Activated naive CD8-positive, alpha-beta T cell treated with anti-CD3 and anti-CD28 coated beads for 36 hours (primary cell): ENCODE results near the gene TP53BP2. TPM values are rescaled to one million over a fixed set of nuclear protein-coding genes. Genes with fewer than 3 reads are reported as not detected.
A peak's percentile ranks its signal among the peaks of the same experiment; 100 is the strongest.

Source experiments
- DNase-seq: peaks from one replicate; pipeline ENCODE4 v3.0.0; 2021
- H3K27ac Mint-ChIP-seq: one replicate; pipeline ENCODE4 v1.8.0; 2022; ENCODE audit warnings: mild to moderate bottlenecking, moderate library complexity, mixed read lengths
- H3K27me3 Mint-ChIP-seq: one replicate; pipeline ENCODE4 v1.8.0; 2022; ENCODE audit warnings: mild to moderate bottlenecking, mixed read lengths
- H3K36me3 Mint-ChIP-seq: one replicate; pipeline ENCODE4 v1.8.0; 2021; ENCODE audit warnings: mild to moderate bottlenecking, mixed read lengths
- H3K4me1 Mint-ChIP-seq: one replicate; pipeline ENCODE4 v1.8.0; 2021; ENCODE audit warnings: mixed read lengths
- H3K4me3 Mint-ChIP-seq: one replicate; pipeline ENCODE4 v1.8.0; 2022; ENCODE audit warnings: mild to moderate bottlenecking, moderate library complexity, mixed read lengths
- H3K9me3 Mint-ChIP-seq: one replicate; pipeline ENCODE4 v1.8.0; 2022; ENCODE audit warnings: mixed read lengths
- total RNA-seq, 2 experiments: library from RNA; stranded (reverse); gene quantifications; one replicate each; pipeline ENCODE4 v1.2.3, GENCODE V29; 2021

The TP53BP2 gene
- total RNA-seq, 2 experiments from 2014 or later, result 34.7 to 35.2 TPM

DNA sequence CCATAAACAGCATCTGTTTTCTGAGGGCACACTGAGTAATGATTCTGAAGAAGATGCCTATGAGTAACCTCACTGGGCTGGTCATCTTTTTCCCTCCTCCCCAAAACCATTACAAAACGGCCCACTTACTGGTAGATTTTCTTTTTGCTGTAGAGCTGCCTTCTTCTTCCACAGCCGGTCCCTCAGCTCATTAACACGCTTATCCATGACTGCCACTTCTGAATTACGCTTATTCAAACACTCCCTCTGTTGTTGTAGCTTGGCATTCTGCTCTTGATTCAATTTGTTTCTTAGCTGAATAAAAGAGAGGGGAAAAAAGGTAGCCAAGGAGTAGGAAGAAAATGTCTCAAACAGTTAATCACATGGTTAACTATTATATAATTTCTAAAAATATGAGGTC is 43.1 kb downstream of the TP53BP2 start:
- Mint-ChIP-seq H3K4me1 (no peaks in the 10 kb centered on the region), H3K4me3 (no peak overlapping the region), H3K27ac (no peak overlapping the region), H3K9me3 (no peaks in the 10 kb centered on the region), H3K27me3 (no peaks in the 10 kb centered on the region), H3K36me3 (peaks cover 32% of the 10 kb centered on the region)
- no peak for DNase-seq

DNA sequence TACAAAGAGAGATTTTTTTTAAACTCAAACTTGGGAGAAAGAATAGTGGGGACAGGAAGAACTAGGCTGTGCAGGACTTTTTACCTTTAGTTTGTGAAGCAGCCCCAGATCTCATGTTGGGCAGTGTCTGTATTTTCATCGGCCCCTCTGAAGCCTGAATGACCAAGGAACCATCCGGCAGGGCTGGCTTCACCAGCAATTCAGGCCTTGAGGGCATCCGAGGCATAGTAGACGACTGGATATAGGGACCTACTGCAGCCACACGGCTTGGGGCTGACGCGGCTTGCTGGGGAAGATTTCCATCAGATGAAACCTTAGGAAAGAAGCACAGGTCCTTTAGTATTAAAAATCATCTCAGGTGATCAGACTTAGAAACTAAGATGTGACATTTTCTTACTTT is 43.7 kb downstream of the TP53BP2 start:
- no peak overlapping the region for H3K27ac Mint-ChIP-seq
- DNase-seq, result no peak
- H3K27me3 Mint-ChIP-seq, result no peaks in the 10 kb centered on the region
- H3K36me3 Mint-ChIP-seq, result peaks cover 30% of the 10 kb centered on the region
- H3K4me1 Mint-ChIP-seq, result no peaks in the 10 kb centered on the region
- no peak overlapping the region for H3K4me3 Mint-ChIP-seq
- H3K9me3 Mint-ChIP-seq, result no peaks in the 10 kb centered on the region

DNA sequence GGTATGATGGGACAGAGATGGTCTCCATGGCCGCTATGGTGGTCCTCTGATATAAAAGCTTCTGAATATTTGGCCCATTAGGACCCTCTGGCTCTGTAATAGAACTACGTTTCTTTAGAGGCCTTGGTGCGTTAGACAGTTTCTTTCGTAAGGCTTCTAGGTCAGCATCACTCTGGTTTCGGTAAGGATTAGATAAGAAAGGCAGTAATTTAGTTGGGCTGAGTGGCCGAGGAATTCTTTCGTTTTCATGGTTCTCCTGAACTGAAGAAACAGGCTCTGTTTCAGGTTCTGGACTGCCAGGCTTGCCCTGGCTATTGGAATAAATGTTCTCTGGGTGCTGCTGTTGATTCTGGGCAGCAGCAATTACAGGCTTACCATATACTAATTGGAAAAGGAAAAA is 49.5 kb downstream of the TP53BP2 start:
- DNase-seq, result no peak
- Mint-ChIP-seq H3K4me1 (no peaks in the 10 kb centered on the region), H3K36me3 (peaks cover 19% of the 10 kb centered on the region), H3K27me3 (no peaks in the 10 kb centered on the region), H3K9me3 (no peaks in the 10 kb centered on the region), H3K27ac (no peak overlapping the region), H3K4me3 (no peak overlapping the region)

DNA sequence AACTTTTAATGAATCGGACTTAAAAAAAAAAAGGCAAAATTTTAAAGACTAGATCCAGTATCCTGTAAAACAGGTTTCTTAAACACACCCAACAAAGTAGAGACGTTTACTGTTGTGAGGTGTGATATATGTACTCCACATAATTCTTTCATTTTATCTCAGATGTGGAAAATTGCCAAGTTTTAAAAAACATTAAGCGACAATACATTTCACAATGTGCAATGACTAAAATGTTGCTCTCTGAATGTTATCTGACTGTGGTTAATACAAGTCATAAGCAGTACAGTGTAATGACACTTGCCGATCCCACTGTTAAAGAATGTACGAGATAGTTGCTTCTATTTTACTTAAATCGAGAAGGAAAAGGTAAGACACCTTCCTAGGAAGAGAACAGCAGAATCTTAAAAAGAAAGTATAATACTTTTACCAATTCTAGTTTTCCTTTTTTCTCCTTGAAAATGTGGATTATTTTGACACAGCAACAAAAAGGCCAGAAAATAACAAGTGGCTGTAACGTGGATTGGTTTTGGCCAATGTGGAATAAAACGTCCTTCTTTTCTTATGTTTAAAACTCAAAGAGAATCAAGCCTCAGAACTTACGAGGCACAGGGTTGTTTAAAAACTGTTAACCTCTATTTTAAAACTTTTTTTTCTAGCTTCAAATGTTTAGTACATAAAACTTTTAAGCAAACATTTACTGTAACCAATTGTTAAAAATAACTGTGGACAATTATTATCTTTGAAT is 51.4 kb downstream of the TP53BP2 start:
- H3K27ac Mint-ChIP-seq, result no peak overlapping the region
- no peaks in the 10 kb centered on the region for H3K27me3 Mint-ChIP-seq

DNA sequence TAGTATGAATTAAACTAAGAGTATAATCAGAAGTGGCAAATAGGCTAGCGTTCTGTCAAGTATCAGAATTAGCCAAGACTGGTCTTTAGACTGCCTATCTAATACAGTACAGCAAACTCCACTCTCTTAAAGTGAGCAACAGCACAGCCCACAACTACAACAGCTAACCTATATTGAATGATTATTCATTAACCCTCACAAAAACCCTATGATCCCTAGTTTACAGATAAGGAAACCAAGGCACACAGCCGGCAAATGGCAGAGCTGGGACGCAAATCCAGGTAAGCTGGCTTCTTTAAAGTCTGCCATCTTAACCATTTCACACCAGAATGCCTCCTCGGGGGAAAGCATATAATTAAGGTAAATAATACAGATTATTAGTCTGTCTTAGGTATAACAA is 52.0 kb downstream of the TP53BP2 start:
- Mint-ChIP-seq H3K27me3 (no peaks in the 10 kb centered on the region), H3K4me3 (no peak overlapping the region), H3K9me3 (no peaks in the 10 kb centered on the region), H3K27ac (no peak overlapping the region), H3K36me3 (peaks cover 11% of the 10 kb centered on the region), H3K4me1 (no peaks in the 10 kb centered on the region)
- no peak for DNase-seq

More for the DNA sequence above, 51.4 kb downstream of the TP53BP2 start:
- no peaks in the 10 kb centered on the region for H3K4me1 Mint-ChIP-seq
- H3K4me3 Mint-ChIP-seq, result no peak overlapping the region
- peaks cover 12% of the 10 kb centered on the region for H3K36me3 Mint-ChIP-seq
- H3K9me3 Mint-ChIP-seq, result no peaks in the 10 kb centered on the region
- DNase-seq, result no peak

DNA sequence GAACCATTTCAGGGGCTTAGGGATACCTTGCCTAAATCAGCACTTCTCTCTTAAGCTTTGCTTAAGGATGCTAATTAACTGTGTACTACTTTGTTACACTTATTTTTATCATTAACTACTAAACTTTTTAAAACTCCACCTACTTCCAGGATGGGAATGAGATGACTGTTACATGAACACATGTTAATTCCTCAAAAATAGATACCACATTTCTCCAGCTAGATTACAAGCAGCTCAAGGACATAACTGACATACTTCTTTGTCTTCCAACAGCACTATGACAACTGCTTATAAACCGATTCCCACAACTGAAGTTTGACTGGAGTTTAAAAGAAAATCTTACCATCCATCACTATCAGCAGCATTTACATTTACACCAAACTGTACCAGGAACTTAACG is 53.7 kb downstream of the TP53BP2 start:
- Mint-ChIP-seq H3K4me1 (no peaks in the 10 kb centered on the region), H3K36me3 (peaks cover 3% of the 10 kb centered on the region), H3K27ac (no peak overlapping the region), H3K4me3 (no peak overlapping the region), H3K9me3 (no peaks in the 10 kb centered on the region), H3K27me3 (no peaks in the 10 kb centered on the region)
- no peak for DNase-seq

DNA sequence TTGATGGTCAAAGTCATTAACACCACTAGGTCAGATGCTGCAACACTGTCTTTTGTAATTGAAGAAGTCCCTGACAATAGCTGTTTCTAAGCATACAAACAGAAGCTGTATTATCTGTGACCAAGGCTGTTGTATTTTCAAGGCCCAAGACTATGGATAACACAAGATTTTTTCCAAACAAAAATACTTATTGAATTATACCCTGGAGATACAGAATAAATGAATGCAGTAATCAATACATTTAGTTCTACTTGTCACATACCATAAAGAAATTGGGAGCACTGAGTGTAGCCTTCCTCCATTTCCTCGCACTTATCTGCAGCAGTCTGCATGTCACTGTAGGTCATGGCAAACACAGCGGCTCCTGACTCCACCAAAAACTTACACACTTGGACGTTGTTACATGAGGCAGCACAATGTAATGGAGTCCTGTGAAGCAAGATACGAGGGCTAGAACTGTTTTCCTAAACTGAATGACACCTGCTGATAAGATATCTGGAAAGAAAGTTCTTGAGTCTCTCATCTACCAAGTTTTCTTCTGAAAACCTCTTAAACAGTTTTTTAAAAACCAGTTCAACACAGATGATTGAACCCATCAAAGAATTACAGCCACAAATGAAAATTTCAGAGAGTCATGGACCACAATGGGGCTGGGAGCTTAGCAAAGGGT is 56.9 kb downstream of the TP53BP2 start:
- H3K4me1 Mint-ChIP-seq, result no peaks in the 10 kb centered on the region
- H3K9me3 Mint-ChIP-seq, result no peaks in the 10 kb centered on the region
- H3K27me3 Mint-ChIP-seq, result no peaks in the 10 kb centered on the region
- H3K27ac Mint-ChIP-seq, result no peak overlapping the region
- H3K36me3 Mint-ChIP-seq, result peaks cover 3% of the 10 kb centered on the region
- H3K4me3 Mint-ChIP-seq, result no peak overlapping the region
- DNase-seq, result no peak

DNA sequence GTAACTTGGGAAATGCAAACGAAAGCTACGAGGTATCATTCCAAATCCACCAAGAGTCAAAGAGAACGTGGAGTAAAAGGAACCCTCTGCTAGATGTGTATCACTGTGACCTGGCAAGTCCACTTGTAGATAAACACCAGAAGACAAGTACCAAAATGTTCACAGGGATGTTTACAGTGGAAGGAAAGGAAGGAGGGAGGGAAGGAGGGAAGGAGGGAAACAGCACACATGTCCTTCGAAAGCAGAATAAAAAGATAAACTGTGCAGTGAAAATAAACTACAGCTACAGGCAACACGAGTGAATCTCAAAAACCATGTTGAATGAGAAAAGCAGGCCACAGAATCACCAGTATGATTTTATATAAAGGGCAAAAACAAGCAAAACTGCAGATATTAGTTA is 59.9 kb downstream of the TP53BP2 start:
- Mint-ChIP-seq H3K9me3 (no peaks in the 10 kb centered on the region), H3K4me3 (no peak overlapping the region), H3K4me1 (no peaks in the 10 kb centered on the region), H3K36me3 (no peaks in the 10 kb centered on the region), H3K27me3 (no peaks in the 10 kb centered on the region), H3K27ac (no peak overlapping the region)
- no peak for DNase-seq

DNA sequence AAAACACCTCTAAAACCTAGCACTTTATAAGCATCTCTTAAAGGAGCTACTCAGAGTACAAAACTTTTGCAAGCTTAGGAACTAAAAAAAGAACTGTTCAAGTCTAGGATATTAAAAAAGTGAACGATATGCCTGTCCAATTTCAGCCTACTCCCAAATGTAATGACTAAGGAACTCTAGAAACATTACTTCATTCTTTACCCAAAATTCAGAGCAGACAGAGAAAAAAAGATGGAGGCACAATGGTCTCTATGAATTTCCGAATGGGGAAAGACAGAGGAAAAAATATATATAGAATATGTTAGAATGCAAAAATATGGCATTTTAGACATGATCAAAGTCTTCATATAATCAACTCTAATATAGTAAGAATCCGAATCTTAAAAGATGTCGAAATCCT is 61.2 kb downstream of the TP53BP2 start:
- Mint-ChIP-seq H3K4me1 (no peaks in the 10 kb centered on the region), H3K9me3 (no peaks in the 10 kb centered on the region), H3K36me3 (no peaks in the 10 kb centered on the region), H3K27ac (no peak overlapping the region), H3K27me3 (no peaks in the 10 kb centered on the region), H3K4me3 (no peak overlapping the region)
- DNase-seq, result no peak

DNA sequence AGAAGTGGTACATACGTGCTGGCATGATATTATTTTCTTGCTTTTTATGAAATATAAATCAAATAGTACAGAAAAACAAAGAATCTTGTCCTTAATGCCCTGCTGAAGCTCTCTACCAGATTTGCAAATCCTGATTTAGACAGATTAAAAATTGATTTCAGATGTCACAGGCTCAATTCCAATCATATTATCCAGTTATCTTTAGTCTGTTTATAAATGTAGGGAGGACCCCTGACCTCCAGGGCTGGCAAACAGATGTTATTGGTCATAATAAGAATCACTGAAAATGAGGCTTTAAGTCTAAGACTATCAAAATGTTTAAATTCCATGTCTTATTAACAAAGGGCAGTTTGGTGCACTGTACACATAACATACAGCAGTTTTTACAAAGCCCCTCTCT is 62.1 kb downstream of the TP53BP2 start:
- Mint-ChIP-seq H3K27me3 (no peaks in the 10 kb centered on the region), H3K27ac (no peak overlapping the region), H3K9me3 (no peaks in the 10 kb centered on the region), H3K36me3 (peaks cover 5% of the 10 kb centered on the region), H3K4me1 (no peaks in the 10 kb centered on the region), H3K4me3 (no peak overlapping the region)
- no peak for DNase-seq

DNA sequence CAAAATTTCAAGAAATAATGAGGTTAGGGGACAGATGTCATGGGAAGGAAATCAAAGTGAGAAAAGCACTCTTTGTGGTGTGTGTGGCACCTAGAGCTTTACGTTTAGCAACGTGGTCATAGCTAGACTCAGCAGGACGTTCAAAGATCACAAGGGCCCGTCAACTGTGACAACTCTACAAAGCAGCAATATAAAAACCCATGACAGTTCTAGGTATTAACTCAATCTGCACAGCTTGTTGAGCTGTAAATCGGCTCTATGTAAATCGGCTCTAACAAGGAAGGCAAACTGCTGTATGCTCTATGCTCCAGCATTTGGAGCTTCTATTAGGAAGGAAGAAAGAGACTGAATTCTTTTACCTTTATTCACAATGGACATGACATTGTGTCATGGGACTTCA is 64.8 kb downstream of the TP53BP2 start:
- Mint-ChIP-seq H3K27ac (no peak overlapping the region), H3K36me3 (peaks cover 11% of the 10 kb centered on the region), H3K4me3 (no peak overlapping the region), H3K27me3 (no peaks in the 10 kb centered on the region), H3K9me3 (no peaks in the 10 kb centered on the region), H3K4me1 (peaks cover 7% of the 10 kb centered on the region)
- DNase-seq, result no peak

DNA sequence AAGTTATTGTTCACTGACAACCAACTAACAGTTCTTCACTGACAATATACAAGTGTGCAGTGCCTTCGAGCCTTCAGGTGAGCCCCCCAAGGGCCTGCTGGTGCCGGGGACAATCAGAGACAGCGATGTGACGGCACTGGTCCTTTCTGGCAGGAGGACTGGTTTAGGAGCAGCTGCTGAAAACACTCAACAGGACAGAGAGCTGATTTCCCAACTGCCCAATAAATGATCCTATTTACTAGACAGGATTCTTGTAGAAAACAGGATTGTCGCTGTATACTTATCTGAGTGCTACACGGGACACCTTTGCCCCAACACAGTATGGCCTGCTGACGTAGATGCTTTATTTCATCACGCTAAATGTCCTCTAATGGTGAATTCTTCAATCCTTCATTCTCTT is 65.4 kb downstream of the TP53BP2 start:
- Mint-ChIP-seq H3K27ac (no peak overlapping the region), H3K4me3 (no peak overlapping the region), H3K9me3 (no peaks in the 10 kb centered on the region), H3K4me1 (peaks cover 11% of the 10 kb centered on the region), H3K36me3 (peaks cover 11% of the 10 kb centered on the region), H3K27me3 (no peaks in the 10 kb centered on the region)
- DNase-seq, result no peak

DNA sequence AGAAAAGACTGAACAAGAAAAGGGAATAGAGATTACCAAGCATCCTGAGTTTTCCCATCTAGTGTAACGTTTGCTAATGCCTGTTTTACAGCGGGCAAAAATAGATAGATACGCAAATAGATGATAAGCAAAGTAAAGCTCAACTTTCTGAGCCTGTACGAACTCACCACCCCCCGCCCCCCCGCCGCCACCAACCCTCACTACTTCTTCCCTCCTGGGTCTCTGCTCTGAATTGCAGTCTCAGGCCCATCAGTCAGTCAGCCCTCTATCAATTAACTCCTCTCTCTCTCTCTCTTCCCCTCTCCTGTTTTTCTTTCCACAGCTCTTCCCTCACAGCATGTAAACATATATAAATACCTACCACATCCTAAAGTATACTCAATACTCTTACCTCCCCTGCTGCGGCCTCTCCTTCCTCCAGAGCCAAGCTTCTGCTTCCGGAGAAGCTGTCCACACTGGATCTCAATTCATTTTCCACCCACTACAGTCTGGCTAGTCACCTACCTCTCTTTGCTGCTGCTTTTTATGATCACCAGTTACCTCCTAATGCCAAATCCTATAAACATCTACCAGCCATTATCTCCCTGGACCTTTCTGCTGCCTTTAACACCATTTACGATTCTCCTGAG is 68.8 kb downstream of the TP53BP2 start:
- no peak overlapping the region for H3K4me3 Mint-ChIP-seq
- peaks cover 22% of the 10 kb centered on the region for H3K4me1 Mint-ChIP-seq
- peak overlapping the region; percentile 5 for H3K27ac Mint-ChIP-seq
- peaks cover 18% of the 10 kb centered on the region for H3K36me3 Mint-ChIP-seq
- no peak for DNase-seq
- H3K9me3 Mint-ChIP-seq, result no peaks in the 10 kb centered on the region
- no peaks in the 10 kb centered on the region for H3K27me3 Mint-ChIP-seq

DNA sequence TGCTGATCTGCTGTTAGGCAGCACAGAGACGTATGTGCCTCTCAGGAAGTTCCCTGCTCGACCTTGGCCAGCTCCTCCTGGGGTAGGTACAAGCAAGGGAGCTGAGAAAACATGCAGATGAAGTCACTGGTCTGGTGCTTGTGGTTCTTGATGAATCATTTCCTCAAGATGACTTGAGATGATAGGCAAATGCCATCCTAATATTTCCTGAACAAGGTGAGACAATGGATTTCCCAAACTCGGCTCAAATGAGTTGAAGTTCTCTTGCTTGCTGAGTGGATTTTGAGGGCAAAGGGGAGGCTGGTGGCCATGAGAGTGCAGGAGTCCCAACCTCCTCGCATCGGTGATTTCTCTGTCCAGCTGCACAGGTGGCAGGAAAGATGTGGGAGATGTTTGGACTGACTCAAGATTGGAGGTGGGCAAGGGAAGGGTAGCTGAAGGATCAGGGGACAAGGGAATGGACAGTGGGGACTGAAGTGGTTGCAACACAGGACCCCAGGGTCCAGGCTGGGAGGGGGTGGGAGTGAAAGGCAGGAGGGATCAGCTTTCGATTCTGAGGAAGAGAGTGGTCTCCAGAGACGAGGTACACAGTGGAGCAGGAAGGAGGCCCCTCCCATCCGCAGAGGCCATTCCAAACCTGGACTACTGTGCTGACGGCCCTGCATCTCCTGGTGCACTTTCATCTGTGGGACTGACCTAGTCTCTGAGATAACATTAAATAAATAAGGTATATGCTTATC is 69.5 kb downstream of the TP53BP2 start:
- H3K4me1 Mint-ChIP-seq, result peaks cover 25% of the 10 kb centered on the region
- no peaks in the 10 kb centered on the region for H3K27me3 Mint-ChIP-seq
- peak overlapping the region; percentile 74 for H3K27ac Mint-ChIP-seq
- no peak overlapping the region for H3K4me3 Mint-ChIP-seq
- H3K9me3 Mint-ChIP-seq, result no peaks in the 10 kb centered on the region
- DNase-seq, result peak; percentile 45
- peaks cover 18% of the 10 kb centered on the region for H3K36me3 Mint-ChIP-seq

DNA sequence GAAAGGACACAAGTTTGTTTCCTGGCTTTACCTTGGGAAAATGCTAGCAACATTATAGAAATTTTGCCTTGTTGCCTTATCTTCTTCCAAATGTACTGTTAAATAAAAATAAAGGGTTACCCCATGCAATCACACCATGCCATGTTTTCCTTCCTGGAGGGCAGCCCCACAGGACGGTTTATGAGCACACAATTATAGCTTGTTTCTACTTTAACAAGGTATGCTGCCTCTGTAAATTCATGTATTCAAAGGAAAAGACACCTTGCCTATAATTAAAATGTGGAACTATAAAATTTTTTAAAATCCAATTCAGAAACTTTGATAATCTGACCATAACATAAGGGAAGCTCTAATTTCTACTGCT is 70.1 kb downstream of the TP53BP2 start:
- no peaks in the 10 kb centered on the region for H3K27me3 Mint-ChIP-seq
- peaks cover 25% of the 10 kb centered on the region for H3K4me1 Mint-ChIP-seq
- no peak overlapping the region for H3K4me3 Mint-ChIP-seq
- H3K36me3 Mint-ChIP-seq, result peaks cover 18% of the 10 kb centered on the region
- DNase-seq, result no peak
- H3K27ac Mint-ChIP-seq, result peak overlapping the region; percentile 74
- H3K9me3 Mint-ChIP-seq, result no peaks in the 10 kb centered on the region
